ENCODE measurements around the gene CCDC107.

GRCh38 chr9:35680331-35681105 lies 22.4 kb downstream of the CCDC107 start:
- TF ChIP-seq MAX (IDR thresholded peaks at IDR 0.05) (no peak), CTCF (IDR thresholded peaks at IDR 0.05; ENCODE audit: low read depth, low read length, missing input control) (no peak), TAF1 (conservative IDR thresholded peaks at IDR 0.05) (no peak), ATF3 (IDR thresholded peaks at IDR 0.05) (no peak), RAD21 (IDR thresholded peaks at IDR 0.05) (no peak), GABPA (IDR thresholded peaks at IDR 0.05 in 1 of 2, conservative IDR thresholded peaks at IDR 0.05 in 1 of 2) (no peak), RXRA (IDR thresholded peaks at IDR 0.05) (no peak), ZBTB33 (IDR thresholded peaks at IDR 0.05) (no peak), NR2F2 (IDR thresholded peaks at IDR 0.05) (no peak)
